Fibroblast of gingiva (primary cell): ENCODE measurements around the gene PCDHA12.
"Not testable (repeated sequence)": the region's sequence is repeated elsewhere in the genome, so short reads cannot be mapped to it uniquely, and the experiment has no call there.

Experiments
- DNase-seq: peaks from one replicate; pipeline ENCODE4 v3.0.0-alpha.2; 2011; ENCODE audit warnings: low read depth

PCDHA12 gene, protein sequence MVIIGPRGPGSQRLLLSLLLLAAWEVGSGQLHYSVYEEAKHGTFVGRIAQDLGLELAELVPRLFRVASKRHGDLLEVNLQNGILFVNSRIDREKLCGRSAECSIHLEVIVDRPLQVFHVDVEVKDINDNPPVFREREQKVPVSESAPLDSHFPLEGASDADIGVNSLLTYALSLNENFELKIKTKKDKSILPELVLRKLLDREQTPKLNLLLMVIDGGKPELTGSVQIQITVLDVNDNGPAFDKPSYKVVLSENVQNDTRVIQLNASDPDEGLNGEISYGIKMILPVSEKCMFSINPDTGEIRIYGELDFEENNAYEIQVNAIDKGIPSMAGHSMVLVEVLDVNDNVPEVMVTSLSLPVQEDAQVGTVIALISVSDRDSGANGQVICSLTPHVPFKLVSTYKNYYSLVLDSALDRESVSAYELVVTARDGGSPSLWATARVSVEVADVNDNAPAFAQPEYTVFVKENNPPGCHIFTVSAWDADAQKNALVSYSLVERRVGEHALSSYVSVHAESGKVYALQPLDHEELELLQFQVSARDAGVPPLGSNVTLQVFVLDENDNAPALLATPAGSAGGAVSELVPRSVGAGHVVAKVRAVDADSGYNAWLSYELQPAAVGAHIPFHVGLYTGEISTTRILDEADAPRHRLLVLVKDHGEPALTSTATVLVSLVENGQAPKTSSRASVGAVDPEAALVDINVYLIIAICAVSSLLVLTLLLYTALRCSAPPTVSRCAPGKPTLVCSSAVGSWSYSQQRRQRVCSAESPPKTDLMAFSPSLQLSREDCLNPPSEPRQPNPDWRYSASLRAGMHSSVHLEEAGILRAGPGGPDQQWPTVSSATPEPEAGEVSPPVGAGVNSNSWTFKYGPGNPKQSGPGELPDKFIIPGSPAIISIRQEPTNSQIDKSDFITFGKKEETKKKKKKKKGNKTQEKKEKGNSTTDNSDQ

GRCh38 chr5:140875085-140876065 is at the start of gene PCDHA12:
Gene PCDHA12, plus strand, starts transcription at chr5:140875308. Its CDS starts 165 bp downstream, at chr5:140875473.
- DNase-seq, result no peak

GRCh38 chr5:140827704-140828361 is 47.3 kb upstream of the PCDHA12 start, which contains the start of gene PCDHA6:
Gene PCDHA6, plus strand, starts transcription at chr5:140827960. Its CDS starts 132 bp downstream, at chr5:140828092.
- DNase-seq, result no peak

DNA sequence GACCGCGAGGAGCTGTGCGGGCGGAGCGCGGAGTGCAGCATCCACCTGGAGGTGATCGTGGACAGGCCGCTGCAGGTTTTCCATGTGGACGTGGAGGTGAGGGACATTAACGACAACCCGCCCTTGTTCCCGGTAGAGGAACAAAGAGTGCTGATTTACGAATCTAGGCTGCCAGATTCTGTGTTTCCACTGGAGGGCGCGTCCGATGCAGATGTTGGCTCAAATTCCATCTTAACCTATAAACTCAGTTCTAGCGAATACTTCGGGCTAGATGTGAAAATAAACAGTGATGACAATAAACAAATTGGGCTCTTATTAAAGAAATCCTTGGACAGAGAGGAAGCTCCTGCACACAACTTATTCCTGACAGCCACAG is 46.8 kb upstream of the PCDHA12 start:
- DNase-seq, result no peak

GRCh38 chr5:140829511-140830501 is 45.3 kb upstream of the PCDHA12 start:
- DNase-seq, result not testable (repeated sequence)

GRCh38 chr5:140833993-140834392 is 41.1 kb upstream of the PCDHA12 start, which contains the start of gene PCDHA7:
Gene PCDHA7, plus strand, starts transcription at chr5:140834269. Its CDS starts 115 bp downstream, at chr5:140834384.
- DNase-seq, result no peak

DNA sequence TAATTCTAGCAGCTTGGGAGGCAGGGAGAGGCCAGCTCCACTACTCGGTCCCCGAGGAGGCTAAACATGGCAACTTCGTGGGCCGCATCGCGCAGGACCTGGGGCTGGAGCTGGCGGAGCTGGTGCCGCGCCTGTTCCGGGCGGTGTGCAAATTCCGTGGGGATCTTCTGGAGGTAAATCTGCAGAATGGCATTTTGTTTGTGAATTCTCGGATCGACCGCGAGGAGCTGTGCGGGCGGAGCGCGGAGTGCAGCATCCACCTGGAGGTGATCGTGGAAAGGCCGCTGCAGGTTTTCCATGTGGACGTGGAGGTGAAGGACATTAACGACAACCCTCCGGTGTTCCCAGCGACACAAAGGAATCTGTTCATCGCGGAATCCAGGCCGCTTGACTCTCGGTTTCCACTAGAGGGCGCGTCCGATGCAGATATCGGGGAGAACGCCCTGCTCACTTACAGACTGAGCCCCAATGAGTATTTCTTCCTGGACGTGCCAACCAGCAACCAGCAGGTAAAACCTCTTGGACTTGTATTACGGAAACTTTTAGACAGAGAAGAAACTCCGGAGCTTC is 40.6 kb upstream of the PCDHA12 start:
- DNase-seq, result not testable (repeated sequence)

DNA sequence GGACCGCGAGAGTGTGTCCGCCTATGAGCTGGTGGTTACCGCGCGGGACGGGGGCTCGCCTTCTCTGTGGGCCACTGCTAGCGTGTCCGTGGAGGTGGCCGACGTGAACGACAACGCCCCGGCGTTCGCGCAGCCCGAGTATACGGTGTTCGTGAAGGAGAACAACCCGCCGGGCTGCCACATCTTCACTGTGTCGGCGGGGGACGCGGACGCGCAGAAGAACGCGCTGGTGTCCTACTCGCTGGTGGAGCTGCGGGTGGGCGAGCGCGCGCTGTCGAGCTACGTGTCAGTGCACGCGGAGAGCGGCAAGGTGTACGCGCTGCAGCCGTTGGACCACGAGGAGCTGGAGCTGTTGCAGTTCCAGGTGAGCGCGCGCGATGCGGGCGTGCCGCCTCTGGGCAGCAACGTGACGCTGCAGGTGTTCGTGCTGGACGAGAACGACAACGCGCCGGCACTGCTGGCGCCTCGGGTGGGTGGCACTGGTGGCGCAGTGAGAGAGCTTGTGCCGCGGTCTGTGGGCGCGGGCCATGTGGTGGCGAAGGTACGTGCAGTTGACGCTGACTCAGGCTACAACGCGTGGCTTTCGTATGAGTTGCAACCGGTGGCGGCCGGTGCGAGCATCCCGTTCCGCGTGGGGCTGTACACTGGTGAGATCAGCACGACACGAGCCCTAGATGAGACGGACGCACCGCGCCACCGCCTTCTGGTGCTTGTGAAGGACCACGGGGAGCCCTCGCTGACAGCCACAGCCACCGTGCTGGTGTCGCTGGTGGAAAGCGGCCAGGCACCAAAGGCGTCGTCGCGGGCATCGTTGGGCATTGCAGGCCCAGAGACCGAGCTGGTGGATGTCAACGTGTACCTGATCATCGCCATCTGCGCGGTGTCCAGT is 39.2 kb upstream of the PCDHA12 start:
- no peak for DNase-seq

GRCh38 chr5:140840978-140841962 is 33.8 kb upstream of the PCDHA12 start, which contains the start of gene PCDHA8:
Gene PCDHA8, plus strand, starts transcription at chr5:140841187. Its CDS starts 135 bp downstream, at chr5:140841322.
- no peak for DNase-seq

DNA sequence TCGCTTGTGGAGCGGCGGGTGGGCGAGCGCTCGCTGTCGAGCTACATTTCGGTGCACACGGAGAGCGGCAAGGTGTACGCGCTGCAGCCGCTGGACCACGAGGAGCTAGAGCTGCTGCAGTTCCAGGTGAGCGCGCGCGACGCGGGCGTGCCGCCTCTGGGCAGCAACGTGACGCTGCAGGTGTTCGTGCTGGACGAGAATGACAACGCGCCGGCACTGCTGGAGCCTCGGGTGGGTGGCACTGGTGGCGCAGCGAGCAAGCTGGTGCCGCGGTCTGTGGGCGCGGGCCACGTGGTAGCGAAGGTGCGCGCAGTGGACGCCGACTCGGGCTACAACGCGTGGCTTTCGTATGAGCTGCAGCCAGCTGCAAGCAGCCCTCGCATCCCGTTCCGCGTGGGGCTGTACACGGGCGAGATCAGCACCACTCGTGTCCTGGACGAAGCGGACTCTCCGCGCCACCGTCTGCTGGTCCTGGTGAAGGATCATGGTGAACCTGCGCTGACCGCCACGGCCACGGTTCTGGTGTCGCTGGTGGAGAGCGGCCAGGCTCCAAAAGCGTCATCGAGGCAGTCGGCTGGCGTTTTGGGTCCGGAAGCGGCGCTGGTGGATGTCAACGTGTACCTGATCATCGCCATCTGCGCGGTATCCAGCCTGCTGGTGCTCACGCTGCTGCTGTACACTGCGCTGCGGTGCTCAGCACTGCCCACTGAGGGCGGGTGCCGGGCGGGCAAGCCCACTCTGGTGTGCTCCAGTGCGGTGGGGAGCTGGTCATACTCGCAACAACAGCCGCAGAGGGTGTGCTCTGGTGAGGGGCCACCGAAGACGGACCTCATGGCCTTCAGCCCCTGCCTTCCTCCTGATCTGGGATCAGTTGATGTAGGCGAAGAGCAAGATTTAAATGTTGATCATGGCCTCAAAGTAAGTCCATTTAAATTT is 32.0 kb upstream of the PCDHA12 start:
- no peak for DNase-seq

DNA sequence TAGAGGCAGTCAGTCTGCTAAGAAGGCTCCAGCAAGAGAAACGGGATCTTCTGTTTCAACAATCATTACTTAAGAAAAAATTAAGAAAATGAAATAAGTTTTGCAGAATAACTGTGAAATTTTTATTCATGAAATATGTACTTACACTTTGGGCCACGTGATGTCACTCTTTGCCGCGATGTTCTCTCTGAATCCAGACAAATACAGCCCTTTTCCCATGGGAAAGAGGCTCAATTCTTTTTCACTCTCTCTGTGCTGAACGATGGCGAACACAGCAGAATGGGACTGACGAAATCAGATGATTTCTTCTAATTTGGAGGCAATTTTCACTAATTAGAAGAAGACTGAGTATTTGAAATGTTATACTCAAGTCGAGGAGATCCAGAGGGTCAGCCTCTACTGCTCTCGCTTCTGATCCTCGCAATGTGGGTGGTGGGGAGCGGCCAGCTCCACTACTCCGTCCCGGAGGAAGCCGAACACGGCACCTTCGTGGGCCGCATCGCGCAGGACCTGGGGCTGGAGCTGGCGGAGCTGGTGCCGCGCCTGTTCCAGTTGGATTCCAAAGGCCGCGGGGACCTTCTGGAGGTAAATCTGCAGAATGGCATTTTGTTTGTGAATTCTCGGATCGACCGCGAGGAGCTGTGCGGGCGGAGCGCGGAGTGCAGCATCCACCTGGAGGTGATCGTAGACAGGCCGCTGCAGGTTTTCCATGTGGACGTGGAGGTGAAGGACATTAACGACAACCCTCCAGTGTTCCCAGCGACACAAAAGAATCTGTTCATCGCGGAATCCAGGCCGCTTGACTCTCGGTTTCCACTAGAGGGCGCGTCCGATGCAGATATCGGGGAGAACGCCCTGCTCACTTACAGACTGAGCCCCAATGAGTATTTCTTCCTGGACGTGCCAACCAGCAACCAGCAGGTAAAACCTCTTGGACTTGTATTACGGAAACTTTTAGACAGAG is 26.7 kb upstream of the PCDHA12 start, which contains the start of gene PCDHA9:
Gene PCDHA9 (plus strand): TSS at position 244 of the 964 bp plus-strand sequence. CDS start 114 bp downstream, at position 358.
- DNase-seq, result not testable (repeated sequence)

DNA sequence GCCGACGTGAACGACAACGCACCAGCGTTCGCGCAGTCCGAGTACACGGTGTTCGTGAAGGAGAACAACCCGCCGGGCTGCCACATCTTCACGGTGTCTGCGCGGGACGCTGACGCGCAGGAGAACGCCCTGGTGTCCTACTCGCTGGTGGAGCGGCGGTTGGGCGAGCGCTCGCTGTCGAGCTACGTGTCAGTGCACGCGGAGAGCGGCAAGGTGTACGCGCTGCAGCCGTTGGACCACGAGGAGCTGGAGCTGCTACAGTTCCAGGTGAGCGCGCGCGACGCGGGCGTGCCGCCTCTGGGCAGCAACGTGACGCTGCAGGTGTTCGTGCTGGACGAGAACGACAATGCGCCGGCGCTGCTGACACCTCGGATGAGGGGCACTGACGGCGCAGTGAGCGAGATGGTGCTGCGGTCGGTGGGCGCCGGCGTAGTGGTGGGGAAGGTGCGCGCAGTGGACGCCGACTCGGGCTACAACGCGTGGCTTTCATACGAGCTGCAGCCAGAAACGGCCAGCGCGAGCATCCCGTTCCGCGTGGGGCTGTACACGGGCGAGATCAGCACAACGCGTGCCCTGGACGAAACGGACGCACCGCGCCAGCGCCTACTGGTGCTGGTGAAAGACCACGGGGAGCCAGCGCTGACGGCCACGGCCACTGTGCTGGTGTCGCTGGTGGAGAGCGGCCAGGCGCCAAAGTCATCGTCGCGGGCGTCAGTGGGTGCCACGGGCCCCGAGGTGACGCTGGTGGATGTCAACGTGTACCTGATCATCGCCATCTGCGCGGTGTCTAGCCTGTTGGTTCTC is 25.1 kb upstream of the PCDHA12 start:
- DNase-seq, result not testable (repeated sequence)

DNA sequence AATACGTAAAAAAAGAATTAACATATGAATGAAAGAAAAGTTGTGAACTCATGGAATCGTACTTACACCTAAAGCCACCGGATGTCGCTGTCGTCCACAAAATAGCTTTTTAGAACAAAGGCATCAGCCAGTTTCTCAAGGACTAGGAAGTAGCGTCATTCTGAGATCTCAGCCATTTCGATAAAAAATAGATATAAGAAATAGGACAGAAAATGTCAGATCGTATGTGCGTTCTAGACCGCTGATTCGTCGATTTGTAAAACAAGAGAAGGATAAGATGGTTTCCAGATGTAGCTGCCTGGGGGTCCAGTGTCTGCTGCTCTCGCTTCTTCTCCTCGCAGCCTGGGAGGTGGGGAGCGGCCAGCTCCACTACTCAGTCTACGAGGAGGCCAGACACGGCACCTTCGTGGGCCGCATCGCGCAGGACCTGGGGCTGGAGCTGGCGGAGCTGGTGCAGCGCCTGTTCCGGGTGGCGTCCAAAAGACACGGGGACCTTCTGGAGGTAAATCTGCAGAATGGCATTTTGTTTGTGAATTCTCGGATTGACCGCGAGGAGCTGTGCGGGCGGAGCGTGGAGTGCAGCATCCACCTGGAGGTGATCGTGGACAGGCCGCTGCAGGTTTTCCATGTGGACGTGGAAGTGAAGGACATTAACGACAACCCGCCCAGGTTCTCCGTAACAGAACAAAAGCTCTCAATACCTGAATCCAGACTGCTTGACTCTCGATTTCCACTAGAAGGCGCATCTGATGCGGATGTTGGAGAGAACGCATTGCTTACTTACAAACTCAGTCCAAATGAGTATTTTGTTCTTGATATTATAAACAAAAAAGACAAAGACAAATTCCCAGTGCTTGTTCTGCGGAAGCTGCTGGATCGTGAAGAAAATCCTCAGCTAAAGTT is 19.1 kb upstream of the PCDHA12 start, which contains the start of gene PCDHA10:
Gene PCDHA10 (plus strand): TSS at position 126 of the 903 bp plus-strand sequence. CDS start 152 bp downstream, at position 278.
- DNase-seq, result no peak
